Fibroblast of the aortic adventitia (primary cell): ENCODE results near the gene RSBN1. TPM values are rescaled to one million over a fixed set of nuclear protein-coding genes. Genes with fewer than 3 reads are reported as not detected.

Source experiments
- DNase-seq: peaks from one replicate; pipeline ENCODE4 v3.0.0-alpha.2; 2010; ENCODE audit warnings: low read depth
- H3K4me3 ChIP-seq: 2 replicates; pipeline ENCODE4 v1.5.1; 2011; ENCODE audit warnings: low read depth, mild to moderate bottlenecking, control low read depth, low read length, moderate library complexity
- total RNA-seq: library from RNA; depleted of rRNA; stranded (reverse); fragments of >200 nt; gene quantifications from 2 replicates; pipeline ENCODE4 v1.2.3, GENCODE V29; 2012; ENCODE audit warnings: low replicate concordance
- TF ChIP-seq, protein P1 (sequence below): IDR thresholded peaks from 2 replicates; pipeline ENCODE4 v1.5.1; 2011; ENCODE audit warnings: mild to moderate bottlenecking, low read length, control low read depth, inconsistent platforms; ENCODE audit not compliant: insufficient read depth

The RSBN1 gene
- total RNA-seq, 1 donor = 9.2 TPM

DNA sequence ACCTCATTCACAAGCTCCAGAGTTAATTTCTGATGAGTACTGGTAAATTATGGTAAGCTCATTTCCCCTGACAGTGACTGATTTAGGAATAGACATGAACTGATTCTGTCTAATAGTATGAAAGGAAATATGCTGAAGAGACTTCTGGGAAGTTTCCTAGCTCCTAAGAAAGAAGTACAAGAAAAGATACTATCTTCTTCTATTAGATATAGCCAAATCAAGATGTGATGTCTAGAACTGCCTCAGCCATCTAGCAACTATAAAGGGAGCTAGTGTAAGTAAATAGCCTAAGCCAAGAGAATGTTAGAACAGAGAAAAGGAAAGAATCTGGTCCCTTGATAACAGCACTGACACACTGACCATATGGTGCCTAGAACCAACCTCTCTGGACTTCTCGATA, 42.2 kb downstream of the RSBN1 start:
- TF ChIP-seq, protein P1, sequence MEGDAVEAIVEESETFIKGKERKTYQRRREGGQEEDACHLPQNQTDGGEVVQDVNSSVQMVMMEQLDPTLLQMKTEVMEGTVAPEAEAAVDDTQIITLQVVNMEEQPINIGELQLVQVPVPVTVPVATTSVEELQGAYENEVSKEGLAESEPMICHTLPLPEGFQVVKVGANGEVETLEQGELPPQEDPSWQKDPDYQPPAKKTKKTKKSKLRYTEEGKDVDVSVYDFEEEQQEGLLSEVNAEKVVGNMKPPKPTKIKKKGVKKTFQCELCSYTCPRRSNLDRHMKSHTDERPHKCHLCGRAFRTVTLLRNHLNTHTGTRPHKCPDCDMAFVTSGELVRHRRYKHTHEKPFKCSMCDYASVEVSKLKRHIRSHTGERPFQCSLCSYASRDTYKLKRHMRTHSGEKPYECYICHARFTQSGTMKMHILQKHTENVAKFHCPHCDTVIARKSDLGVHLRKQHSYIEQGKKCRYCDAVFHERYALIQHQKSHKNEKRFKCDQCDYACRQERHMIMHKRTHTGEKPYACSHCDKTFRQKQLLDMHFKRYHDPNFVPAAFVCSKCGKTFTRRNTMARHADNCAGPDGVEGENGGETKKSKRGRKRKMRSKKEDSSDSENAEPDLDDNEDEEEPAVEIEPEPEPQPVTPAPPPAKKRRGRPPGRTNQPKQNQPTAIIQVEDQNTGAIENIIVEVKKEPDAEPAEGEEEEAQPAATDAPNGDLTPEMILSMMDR = no peak
- H3K4me3 ChIP-seq = no peak overlapping the region
- DNase-seq = no peak

DNA sequence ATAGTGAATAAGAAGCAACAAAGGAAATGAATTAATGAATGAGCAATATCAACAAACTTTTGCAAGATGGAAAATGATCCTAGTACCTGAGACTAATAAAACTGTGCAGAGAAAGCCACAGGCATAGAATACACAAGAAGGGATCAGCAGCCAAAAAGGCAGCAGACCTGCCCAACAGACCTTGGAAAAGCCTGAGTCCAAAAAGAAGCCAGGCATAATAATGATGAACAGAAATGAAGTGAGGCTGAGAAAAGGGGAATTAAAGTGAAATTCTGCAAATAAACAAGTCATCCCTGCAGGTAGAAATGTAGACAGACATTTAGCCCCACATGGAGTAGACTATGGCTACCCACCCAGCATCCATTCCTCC, 42.7 kb downstream of the RSBN1 start:
- TF ChIP-seq, protein P1 = no peak
- no peak overlapping the region for H3K4me3 ChIP-seq
- DNase-seq = no peak

DNA sequence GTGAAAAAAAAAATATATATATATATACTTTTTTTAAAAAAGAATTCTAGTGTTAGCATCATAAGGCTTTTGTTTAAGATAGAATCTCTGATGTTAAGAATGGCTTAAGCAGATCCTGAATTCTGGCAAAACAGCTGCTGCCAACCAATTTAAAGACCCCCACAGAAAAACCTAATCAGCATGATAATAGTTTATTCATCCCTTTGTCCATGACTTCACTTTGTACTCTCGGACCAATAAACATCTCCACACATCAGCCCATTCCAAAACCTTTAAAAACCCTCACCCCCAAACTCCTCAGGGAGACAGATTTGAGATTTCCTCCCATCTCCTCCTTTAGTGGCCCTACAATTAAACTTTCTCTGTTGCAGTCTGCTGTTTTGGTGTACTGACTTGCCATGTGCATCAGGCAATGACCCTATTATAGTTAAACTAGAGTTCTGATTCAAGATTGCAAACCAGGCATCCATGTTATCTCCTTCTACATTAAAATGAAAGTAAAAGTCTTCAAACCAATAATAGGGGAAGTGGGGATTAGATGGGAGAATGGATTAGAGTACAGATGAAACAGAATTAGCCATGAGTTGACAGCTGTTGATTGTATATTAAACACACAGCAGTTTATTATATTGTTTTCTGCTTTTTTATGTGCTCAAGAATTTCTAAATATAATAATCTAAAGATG, 43.2 kb downstream of the RSBN1 start:
- H3K4me3 ChIP-seq = no peak overlapping the region
- TF ChIP-seq, protein P1 = no peak
- DNase-seq = no peak

DNA sequence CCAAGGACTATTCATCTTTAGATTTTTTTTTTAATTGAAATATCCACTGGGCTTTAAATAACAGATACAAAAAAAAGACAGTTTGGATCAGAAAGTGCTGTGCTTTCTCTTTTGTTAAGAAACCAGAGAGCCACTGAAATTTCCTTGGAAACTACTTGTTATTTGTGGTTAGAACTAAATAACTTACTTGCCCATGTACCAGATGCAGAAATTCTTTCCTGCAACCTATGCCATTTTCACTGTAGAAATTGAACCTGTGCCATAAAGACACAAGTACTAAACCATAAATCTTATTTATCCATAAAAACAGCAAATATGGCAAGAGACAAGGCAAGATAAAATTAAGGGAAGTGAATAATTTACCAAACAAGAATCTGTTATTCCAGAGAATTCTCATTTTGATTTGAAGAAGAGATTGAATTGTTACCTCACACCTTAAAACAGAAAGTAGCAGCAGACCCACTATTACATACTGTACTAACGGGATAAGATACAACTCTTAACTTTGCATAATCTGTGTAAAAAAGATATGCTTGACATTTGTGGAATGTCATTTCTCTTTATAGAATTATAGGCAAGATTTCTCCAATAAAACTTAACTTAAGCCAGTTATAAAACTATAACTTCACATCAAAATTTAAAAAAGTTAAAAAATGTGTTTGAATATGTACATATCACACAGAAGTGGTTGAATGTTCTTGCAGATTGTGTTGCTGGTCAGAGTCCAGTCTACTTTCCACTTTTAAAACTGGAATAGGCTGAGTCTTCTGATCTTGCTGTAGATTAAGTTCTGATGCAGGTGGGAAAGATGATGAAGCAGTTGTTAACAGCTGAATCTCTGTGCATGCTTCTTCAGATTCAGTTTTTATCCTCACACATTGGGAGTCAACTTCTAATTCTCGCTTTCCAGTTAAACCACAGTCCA, 46.7 kb downstream of the RSBN1 start:
- H3K4me3 ChIP-seq = no peak overlapping the region
- TF ChIP-seq, protein P1 = no peak
- DNase-seq = peak; percentile 41

DNA sequence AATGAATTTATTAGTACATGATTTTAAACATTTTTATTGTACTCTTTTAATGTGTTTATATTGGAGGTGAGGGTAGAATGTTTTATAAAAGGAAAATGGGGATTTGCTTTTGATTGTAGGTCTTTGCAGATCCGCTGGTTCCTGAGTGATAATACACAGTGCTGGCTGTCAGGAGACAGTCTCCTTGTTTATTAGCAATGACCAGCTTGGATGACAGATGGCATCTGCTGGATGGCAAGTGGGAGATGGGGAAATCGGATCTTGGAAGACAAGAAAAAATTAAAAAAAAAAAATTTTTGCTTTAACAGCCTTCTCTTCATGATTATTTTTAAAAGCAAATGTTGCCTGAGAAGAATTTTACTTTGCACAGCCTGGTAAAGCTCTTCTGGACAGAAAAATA, 48.6 kb downstream of the RSBN1 start:
- no peak for DNase-seq
- no peak overlapping the region for H3K4me3 ChIP-seq
- TF ChIP-seq, protein P1 = no peak

DNA sequence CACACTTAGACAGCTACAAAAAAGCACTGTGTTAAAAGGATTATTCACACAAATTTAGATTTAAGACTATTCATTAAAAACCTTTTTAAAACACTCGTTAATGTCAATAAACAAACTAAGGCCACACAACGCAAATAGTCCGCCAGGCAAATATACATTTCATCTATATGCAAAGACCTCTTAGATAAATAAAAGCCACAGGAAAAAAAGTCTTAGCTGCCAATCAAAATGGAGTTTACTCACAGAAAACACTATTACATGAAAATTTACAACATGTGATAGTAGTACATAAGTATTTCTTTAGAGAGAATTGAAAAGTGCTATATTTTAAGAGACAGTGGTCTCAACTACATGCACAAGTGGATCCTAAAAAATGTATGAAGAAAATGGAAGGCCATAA, 50.3 kb downstream of the RSBN1 start:
- no peak for DNase-seq
- no peak overlapping the region for H3K4me3 ChIP-seq
- TF ChIP-seq, protein P1 = no peak
